Measurements from ENCODE around the gene ZKSCAN2. TPM values are rescaled to one million over a fixed set of nuclear protein-coding genes. Genes with fewer than 3 reads are reported as not detected.

Gene ZKSCAN2
- total and polyA plus RNA-seq, 2 of the 8 experiments (the other 6 are each of a cell fraction or from before 2014, with no cell fraction given), result 2.2 to 11.6 TPM

GRCh38 chr16:25257956-25258860 is 563 bp upstream of the ZKSCAN2 start (continued):
- TF ChIP-seq HDAC2 (IDR thresholded peaks at IDR 0.05; ENCODE audit: borderline replicate concordance in 1 of 2, low read depth in 2 of 2, low read length in 2 of 2) (no peak; a peak in 2 of 4 replicates), CHD2 (IDR thresholded peaks at IDR 0.05; ENCODE audit: low read length) (peak; percentile 91), EP300 (IDR thresholded peaks at IDR 0.05; ENCODE audit: borderline replicate concordance in 1 of 2, low read depth in 2 of 2, low read length in 2 of 2) (no peak), RBBP5 (IDR thresholded peaks at IDR 0.05; ENCODE audit: borderline replicate concordance, low read depth, low read length) (peak; percentile 64; the same call in 1 of the 2 replicates), PHF8 (conservative IDR thresholded peaks at IDR 0.05; ENCODE audit: low read depth, low read length) (peak; percentile 88), NANOG (IDR thresholded peaks at IDR 0.05; ENCODE audit: insufficient read depth, low read depth, low read length, poor library complexity, severe bottlenecking) (no peak), RNF2 (IDR thresholded peaks at IDR 0.05; ENCODE audit: borderline replicate concordance, low read depth, low read length, missing control alignments, poor library complexity, severe bottlenecking) (no peak), RFX5 (IDR thresholded peaks at IDR 0.05; ENCODE audit: borderline replicate concordance, low read depth, low read length) (no peak), SIX5 (IDR thresholded peaks at IDR 0.05; ENCODE audit: low read depth, low read length) (no peak), SIRT6 (IDR thresholded peaks at IDR 0.05; ENCODE audit: low read length) (no peak), YY1 (IDR thresholded peaks at IDR 0.05; ENCODE audit: low read depth, low read length) (peak; percentile 16; the same call in 1 of the 2 replicates), MAFK (IDR thresholded peaks at IDR 0.05; ENCODE audit: low read depth, low read length) (no peak), NRF1 (IDR thresholded peaks at IDR 0.05; ENCODE audit: low read depth, low read length) (no peak), SAP30 (IDR thresholded peaks at IDR 0.05; ENCODE audit: insufficient read depth, insufficient replicate concordance, low read length) (peak; percentile 89), TEAD4 (IDR thresholded peaks at IDR 0.05; ENCODE audit: low read depth, low read length) (peak; percentile 61; the same call in 1 of the 2 replicates), BCL11A (IDR thresholded peaks at IDR 0.05; ENCODE audit: low read depth in 2 of 2, low read length in 2 of 2) (no peak), USF2 (IDR thresholded peaks at IDR 0.05; ENCODE audit: low read length) (no peak), HDAC6 (IDR thresholded peaks at IDR 0.05; ENCODE audit: low read depth, low read length) (no peak), TAF7 (optimal IDR thresholded peaks at IDR 0.05; ENCODE audit: borderline replicate concordance, low read depth, low read length) (peak; percentile 62), SP4 (IDR thresholded peaks at IDR 0.05; ENCODE audit: low read length) (no peak), SRF (IDR thresholded peaks at IDR 0.05; ENCODE audit: low read depth, low read length) (no peak)

All from H1 (cell line).